Colonic mucosa (tissue), 4 donors: ENCODE results near the gene PDZD8. TPM values are rescaled to one million over a fixed set of nuclear protein-coding genes. Genes with fewer than 3 reads are reported as not detected.

ENCODE experiments used
- DNase-seq: peaks from one replicate; pipeline ENCODE4 v3.0.0-alpha.2; 2020
- H3K27ac ChIP-seq: fragments of 200-600 bp; one replicate; pipeline ENCODE4 v1.8.0; 2021
- H3K27me3 ChIP-seq: fragments of 200-600 bp; one replicate; pipeline ENCODE4 v1.8.0; 2021
- H3K36me3 ChIP-seq: fragments of 200-600 bp; one replicate; pipeline ENCODE4 v1.8.0; 2021
- H3K4me1 ChIP-seq: fragments of 200-600 bp; one replicate; pipeline ENCODE4 v1.8.0; 2021; ENCODE audit warnings: mild to moderate bottlenecking
- H3K4me3 ChIP-seq: fragments of 200-600 bp; one replicate; pipeline ENCODE4 v1.8.0; 2021
- H3K9ac ChIP-seq, 2 donors: one replicate each; pipeline ENCODE4 v1.7.0; 2013; ENCODE audit warnings: control low read depth in 2 of 2, low read depth in 2 of 2, low read length in 2 of 2
- H3K9me3 ChIP-seq: fragments of 200-600 bp; one replicate; pipeline ENCODE4 v1.8.0; 2021
- CTCF ChIP-seq: fragments of 200-600 bp; IDR thresholded peaks from one replicate; pipeline ENCODE4 v1.8.0; 2022; ENCODE audit warnings: antibody characterized with exemption, mild to moderate bottlenecking
- intact Hi-C: fragments of 100-400 bp; cut with DNase I; formaldehyde crosslinking; loops from one replicate; pipeline ENCODE4 v1.14.1; 2022
- total RNA-seq, 2 donors: library from RNA; stranded (reverse); fragmentation: NEBNext Ultra II Directional in 1 of 2; extraction: Animal tissue kit (Norgen Biotek cat#: 25700) in 1 of 2; gene quantifications; one replicate each; pipeline ENCODE4 v1.2.1, GENCODE V29; 2021
- donor health status: healthy.
- donor health status: DM: no; HTN: no; CAD: no.
- donor health status: DM: no; HTN: no; CAD: no.

The PDZD8 gene
- total RNA-seq, 2 donors from 2014 or later, result 68.5 to 82.0 TPM

- no peak for TF ChIP-seq CTCF
- H3K27me3 ChIP-seq, result no peaks in the 10 kb centered on the region
- H3K36me3 ChIP-seq, result no peaks in the 10 kb centered on the region
These were observed 11.6 kb upstream of the PDZD8 start for GRCh38 chr10:117386805-117387204.

GRCh38 chr10:117382861-117383260 lies 7.6 kb upstream of the PDZD8 start:
- Histone ChIP-seq H3K4me1 (no peaks in the 10 kb centered on the region), H3K27ac (no peak overlapping the region), H3K27me3 (no peaks in the 10 kb centered on the region), H3K9me3 (no peaks in the 10 kb centered on the region), H3K9ac (no peak overlapping the region), H3K4me3 (no peak overlapping the region), H3K36me3 (no peaks in the 10 kb centered on the region)
- no peak for DNase-seq
- intact Hi-C loops, result no loop called here
- no peak for TF ChIP-seq CTCF

More at GRCh38 chr10:117386805-117387204, 11.6 kb upstream of the PDZD8 start:
- H3K9ac ChIP-seq, result no peak overlapping the region
- no peak overlapping the region for H3K4me3 ChIP-seq
- no peaks in the 10 kb centered on the region for H3K9me3 ChIP-seq
- intact Hi-C loops, result no loop called here
- no peaks in the 10 kb centered on the region for H3K4me1 ChIP-seq
- DNase-seq, result no peak
- H3K27ac ChIP-seq, result no peak overlapping the region

GRCh38 chr10:117374506-117375359 lies 507 bp downstream of the PDZD8 start:
- no peaks in the 10 kb centered on the region for H3K27me3 ChIP-seq
- no peaks in the 10 kb centered on the region for H3K9me3 ChIP-seq
- no peaks in the 10 kb centered on the region for H3K36me3 ChIP-seq
- peak overlapping the region; percentile 93 for H3K4me3 ChIP-seq
- peak; percentile 42 for DNase-seq
- peak overlapping the region; percentile 89 to 99 for H3K9ac ChIP-seq
- peak overlapping the region; percentile 90 for H3K27ac ChIP-seq
- intact Hi-C loops, result no loop called here
- no peak for TF ChIP-seq CTCF
- peaks cover 3% of the 10 kb centered on the region for H3K4me1 ChIP-seq

GRCh38 chr10:117373823-117374505 lies 1.3 kb downstream of the PDZD8 start:
- Histone ChIP-seq H3K9ac (peak overlapping the region; percentile 89 to 99), H3K27ac (peak overlapping the region; percentile 90), H3K36me3 (no peaks in the 10 kb centered on the region), H3K27me3 (no peaks in the 10 kb centered on the region), H3K9me3 (no peaks in the 10 kb centered on the region), H3K4me1 (peaks cover 3% of the 10 kb centered on the region), H3K4me3 (peak overlapping the region; percentile 93)
- intact Hi-C loops, result no loop called here
- DNase-seq, result peak; percentile 55
- TF ChIP-seq CTCF, result no peak

GRCh38 chr10:117370205-117370604 lies 5.0 kb downstream of the PDZD8 start:
- Histone ChIP-seq H3K36me3 (no peaks in the 10 kb centered on the region), H3K27ac (no peak overlapping the region), H3K9me3 (no peaks in the 10 kb centered on the region), H3K9ac (peak overlapping the region in 1 of 2 donors; percentile 77), H3K27me3 (no peaks in the 10 kb centered on the region), H3K4me3 (no peak overlapping the region), H3K4me1 (no peaks in the 10 kb centered on the region)
- intact Hi-C loops, result no loop called here
- no peak for TF ChIP-seq CTCF
- no peak for DNase-seq
